ENCODE measurements around the gene RHPN2.
"Not testable (repeated sequence)": the region's sequence is repeated elsewhere in the genome, so short reads cannot be mapped to it uniquely, and the experiment has no call there.

Gene RHPN2

GRCh38 chr19:33064458-33064791 is 263 bp downstream of the RHPN2 start:
- no peak for DNase-seq (ENCODE audit: low read depth)

- no peak for DNase-seq (ENCODE audit: low read depth)
Measured at GRCh38 chr19:33063753-33064457, 783 bp downstream of the RHPN2 start.

GRCh38 chr19:33063356-33063752 is 1.3 kb downstream of the RHPN2 start:
- no peak for DNase-seq (ENCODE audit: low read depth)

GRCh38 chr19:33062902-33063301 is 1.8 kb downstream of the RHPN2 start:
- no peak for DNase-seq (ENCODE audit: low read depth)

GRCh38 chr19:33060586-33060985 is 4.1 kb downstream of the RHPN2 start:
- no peak for DNase-seq (ENCODE audit: low read depth)

GRCh38 chr19:33055718-33056117 is 9.0 kb downstream of the RHPN2 start:
- no peak for DNase-seq (ENCODE audit: low read depth)

- no peak for DNase-seq (ENCODE audit: low read depth)
Measured at GRCh38 chr19:33054623-33055022, 10.1 kb downstream of the RHPN2 start.

GRCh38 chr19:33052352-33052972 is 12.2 kb downstream of the RHPN2 start:
- DNase-seq (ENCODE audit: low read depth): no peak

- DNase-seq (ENCODE audit: low read depth): no peak
Measured at GRCh38 chr19:33050110-33050509, 14.6 kb downstream of the RHPN2 start.

GRCh38 chr19:33048806-33049676 is 15.6 kb downstream of the RHPN2 start:
- DNase-seq (ENCODE audit: low read depth): no peak

GRCh38 chr19:33047422-33047821 is 17.3 kb downstream of the RHPN2 start:
- DNase-seq (ENCODE audit: low read depth): no peak

GRCh38 chr19:33041828-33042160 is 22.9 kb downstream of the RHPN2 start:
- DNase-seq (ENCODE audit: low read depth): not testable (repeated sequence)

GRCh38 chr19:33040994-33041827 is 23.5 kb downstream of the RHPN2 start:
- DNase-seq (ENCODE audit: low read depth): no peak

- no peak for DNase-seq (ENCODE audit: low read depth)
Measured at GRCh38 chr19:33039815-33040214, 24.9 kb downstream of the RHPN2 start.

GRCh38 chr19:33039108-33039599 is 25.5 kb downstream of the RHPN2 start:
- DNase-seq (ENCODE audit: low read depth): no peak

GRCh38 chr19:33037168-33038025 is 27.3 kb downstream of the RHPN2 start:
- DNase-seq (ENCODE audit: low read depth): not testable (repeated sequence)

- not testable (repeated sequence) for DNase-seq (ENCODE audit: low read depth)
Measured at GRCh38 chr19:33036370-33037167, 28.1 kb downstream of the RHPN2 start.

- no peak for DNase-seq (ENCODE audit: low read depth)
Measured at GRCh38 chr19:33035461-33035860, 29.2 kb downstream of the RHPN2 start.

- DNase-seq (ENCODE audit: low read depth): no peak
Measured at GRCh38 chr19:33032218-33032781, 32.4 kb downstream of the RHPN2 start.

- DNase-seq (ENCODE audit: low read depth): no peak
Measured at GRCh38 chr19:33029746-33030303, 34.9 kb downstream of the RHPN2 start.
